Testis (tissue), 2 donors: Measurements from ENCODE around the gene CSMD2.

Source experiments
- CTCF ChIP-seq, 3 experiments: fragments of 450-650 bp in 2 of 3; fragments of 200-600 bp in 1 of 3; sonication (generic) in 1 of 3; IDR thresholded peaks; one replicate each; pipeline ENCODE4 v1.5.1; 2016 to 2019; ENCODE audit warnings: antibody characterized with exemption in 3 of 3, mild to moderate bottlenecking in 2 of 3, moderate library complexity in 1 of 3
- POLR2A ChIP-seq: fragments of 450-650 bp; IDR thresholded peaks from one replicate; pipeline ENCODE4 v1.6.1; 2017; ENCODE audit warnings: antibody characterized with exemption, mild to moderate bottlenecking, moderate library complexity

GRCh38 chr1:33768821-33769220 is 396.2 kb downstream of the CSMD2 start:
- TF ChIP-seq CTCF (IDR thresholded peaks at IDR 0.05): no peak
- TF ChIP-seq POLR2A: no peak
